ENCODE measurements around the gene SBF2. TPM values are rescaled to one million over a fixed set of nuclear protein-coding genes. Genes with fewer than 3 reads are reported as not detected.

SBF2 gene
- polyA plus RNA-seq, 1 experiment = 44.4 TPM

DNA sequence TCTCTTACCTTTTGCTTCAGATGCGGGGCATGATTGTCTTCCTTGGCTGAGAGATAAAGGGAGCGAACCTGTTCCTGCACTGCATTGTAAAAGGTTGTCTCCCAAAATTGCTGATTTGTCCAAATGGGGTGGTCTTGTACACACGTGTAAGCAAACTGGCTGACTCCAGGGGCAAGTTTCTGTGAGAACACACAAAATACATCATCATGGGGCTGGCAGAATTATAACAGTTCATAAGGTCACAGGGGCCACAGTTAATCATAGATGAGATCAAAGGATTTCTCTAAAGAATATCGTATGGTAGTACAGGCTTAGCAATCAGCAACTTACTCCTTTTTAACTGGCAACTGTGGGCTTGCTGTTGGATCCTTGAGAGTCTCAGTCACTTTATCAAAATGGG lies 435.8 kb downstream of the SBF2 start:
- Histone ChIP-seq H3K27me3 (ENCODE audit: control insufficient read depth, insufficient read depth, low read length) (no peaks in the 10 kb centered on the region), H3K27ac (ENCODE audit: low read depth, low read length) (no peak overlapping the region), H3K4me3 (ENCODE audit: low read depth, low read length) (no peak overlapping the region), H3K9me3 (ENCODE audit: control insufficient read depth, insufficient read depth, low read length) (no peaks in the 10 kb centered on the region)
- CTCF ChIA-PET = interaction anchor here (1.3 kb wide), 1 partner anchor 100 kb away, joined by 4 read pairs; no protein-coding TSS in a partner anchor
- no peak for DNase-seq (ENCODE audit: low read depth, low spot score)
- TF ChIP-seq, protein P1, sequence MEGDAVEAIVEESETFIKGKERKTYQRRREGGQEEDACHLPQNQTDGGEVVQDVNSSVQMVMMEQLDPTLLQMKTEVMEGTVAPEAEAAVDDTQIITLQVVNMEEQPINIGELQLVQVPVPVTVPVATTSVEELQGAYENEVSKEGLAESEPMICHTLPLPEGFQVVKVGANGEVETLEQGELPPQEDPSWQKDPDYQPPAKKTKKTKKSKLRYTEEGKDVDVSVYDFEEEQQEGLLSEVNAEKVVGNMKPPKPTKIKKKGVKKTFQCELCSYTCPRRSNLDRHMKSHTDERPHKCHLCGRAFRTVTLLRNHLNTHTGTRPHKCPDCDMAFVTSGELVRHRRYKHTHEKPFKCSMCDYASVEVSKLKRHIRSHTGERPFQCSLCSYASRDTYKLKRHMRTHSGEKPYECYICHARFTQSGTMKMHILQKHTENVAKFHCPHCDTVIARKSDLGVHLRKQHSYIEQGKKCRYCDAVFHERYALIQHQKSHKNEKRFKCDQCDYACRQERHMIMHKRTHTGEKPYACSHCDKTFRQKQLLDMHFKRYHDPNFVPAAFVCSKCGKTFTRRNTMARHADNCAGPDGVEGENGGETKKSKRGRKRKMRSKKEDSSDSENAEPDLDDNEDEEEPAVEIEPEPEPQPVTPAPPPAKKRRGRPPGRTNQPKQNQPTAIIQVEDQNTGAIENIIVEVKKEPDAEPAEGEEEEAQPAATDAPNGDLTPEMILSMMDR (IDR thresholded peaks at IDR 0.05; ENCODE audit: low read depth, low read length) = no peak
- POLR2A ChIA-PET = no interaction called here

DNA sequence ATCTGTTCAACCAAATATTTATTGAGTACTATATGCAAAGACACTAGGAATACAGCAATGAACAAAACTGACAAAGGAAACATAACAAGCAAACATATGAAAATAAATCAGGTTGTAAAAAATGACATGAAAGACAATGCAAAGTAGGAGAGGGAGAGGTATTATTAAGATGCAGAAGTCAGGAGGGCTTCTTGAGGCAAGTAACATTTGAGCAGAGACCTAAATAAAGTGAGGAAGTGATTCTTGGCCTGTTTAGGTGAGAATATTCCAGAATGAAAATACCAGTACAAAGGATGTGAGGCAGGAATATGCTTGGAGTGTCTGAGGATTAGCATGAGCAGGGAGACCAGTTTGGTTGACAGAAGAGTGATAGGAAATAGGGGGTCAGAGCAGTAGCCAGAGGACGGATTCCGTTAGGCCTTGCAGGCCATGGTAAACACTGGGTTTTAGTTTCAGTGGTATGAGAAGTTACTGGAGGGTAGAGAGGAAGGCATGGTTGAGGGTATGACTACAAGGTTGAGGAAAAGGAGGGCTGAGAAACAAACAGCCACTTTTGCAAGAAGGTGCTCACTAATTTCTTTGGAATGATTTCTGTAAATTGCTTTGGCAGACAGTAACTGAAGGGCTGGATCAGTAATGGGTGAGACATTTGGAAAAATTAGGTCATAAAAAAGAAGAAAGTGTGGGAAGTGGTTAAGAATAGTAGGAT lies 438.3 kb downstream of the SBF2 start:
- H3K27ac ChIP-seq (ENCODE audit: low read depth, low read length) = peak overlapping the region; percentile 31
- no peaks in the 10 kb centered on the region for H3K27me3 ChIP-seq (ENCODE audit: control insufficient read depth, insufficient read depth, low read length)
- H3K4me3 ChIP-seq (ENCODE audit: low read depth, low read length) = no peak overlapping the region
- H3K9me3 ChIP-seq (ENCODE audit: control insufficient read depth, insufficient read depth, low read length) = no peaks in the 10 kb centered on the region
- CTCF ChIA-PET = no interaction called here
- TF ChIP-seq, protein P1 (IDR thresholded peaks at IDR 0.05; ENCODE audit: low read depth, low read length) = no peak
- POLR2A ChIA-PET = interaction anchor here (0.6 kb wide), 1 partner anchor 68 kb away, joined by 3 read pairs; no protein-coding TSS in a partner anchor
- no peak for DNase-seq (ENCODE audit: low read depth, low spot score)

DNA sequence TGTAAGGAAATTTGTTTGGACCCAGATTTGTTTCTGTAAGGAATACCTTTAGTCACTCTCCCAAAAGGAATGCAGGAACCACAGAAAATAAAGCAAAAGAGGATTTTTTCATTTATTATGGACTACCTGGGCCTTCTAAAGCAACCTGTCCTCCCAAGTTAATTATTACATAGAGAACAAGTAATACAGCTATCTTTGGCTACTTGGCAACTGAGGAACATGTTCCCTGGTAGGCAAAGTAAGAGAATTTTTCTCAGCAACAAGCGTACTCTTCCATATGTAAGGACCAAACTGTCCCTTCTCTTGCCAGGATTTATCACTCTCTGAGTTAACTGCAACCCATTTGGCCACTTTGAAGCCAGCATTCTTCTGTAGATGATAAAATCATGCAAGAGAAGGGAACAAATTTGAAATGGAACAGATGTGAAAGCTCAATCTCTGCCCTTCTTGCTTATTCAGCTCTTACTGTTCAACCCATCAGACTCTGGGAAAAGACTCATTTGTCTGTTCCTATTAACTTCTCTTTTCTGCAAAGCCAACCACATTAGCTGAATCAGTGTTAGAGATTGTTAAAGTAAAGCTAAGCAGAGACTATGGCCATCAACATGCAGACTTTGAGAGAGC lies 440.0 kb downstream of the SBF2 start:
- no peak overlapping the region for H3K27ac ChIP-seq (ENCODE audit: low read depth, low read length)
- CTCF ChIA-PET = no interaction called here
- TF ChIP-seq, protein P1 (IDR thresholded peaks at IDR 0.05; ENCODE audit: low read depth, low read length) = no peak
- no peak for DNase-seq (ENCODE audit: low read depth, low spot score)
- H3K4me3 ChIP-seq (ENCODE audit: low read depth, low read length) = no peak overlapping the region
- POLR2A ChIA-PET = no interaction called here
- no peaks in the 10 kb centered on the region for H3K27me3 ChIP-seq (ENCODE audit: control insufficient read depth, insufficient read depth, low read length)
- H3K9me3 ChIP-seq (ENCODE audit: control insufficient read depth, insufficient read depth, low read length) = no peaks in the 10 kb centered on the region

DNA sequence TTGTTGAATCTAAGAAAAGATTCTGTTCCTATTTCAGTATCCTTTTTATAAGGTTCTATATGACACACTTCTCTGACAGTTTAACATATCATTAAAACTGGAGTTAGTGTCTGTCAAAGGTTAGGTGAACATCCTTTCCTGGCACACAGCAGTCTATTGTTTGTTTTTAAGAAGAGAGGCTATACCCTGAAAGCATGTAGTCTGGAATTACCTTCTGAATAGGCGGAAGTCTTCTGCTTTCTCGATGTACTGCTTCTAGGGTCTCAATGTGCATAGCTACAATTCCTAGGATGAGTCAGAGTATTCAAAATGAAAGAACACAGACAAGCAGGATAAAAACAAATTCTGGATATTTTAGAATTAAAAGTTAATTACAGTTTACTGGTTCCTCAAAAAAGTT lies 441.6 kb downstream of the SBF2 start:
- Histone ChIP-seq H3K9me3 (ENCODE audit: control insufficient read depth, insufficient read depth, low read length) (no peaks in the 10 kb centered on the region), H3K27ac (ENCODE audit: low read depth, low read length) (no peak overlapping the region), H3K4me3 (ENCODE audit: low read depth, low read length) (no peak overlapping the region), H3K27me3 (ENCODE audit: control insufficient read depth, insufficient read depth, low read length) (no peaks in the 10 kb centered on the region)
- POLR2A ChIA-PET = no interaction called here
- DNase-seq (ENCODE audit: low read depth, low spot score) = no peak
- TF ChIP-seq, protein P1 (IDR thresholded peaks at IDR 0.05; ENCODE audit: low read depth, low read length) = no peak
- CTCF ChIA-PET = no interaction called here

DNA sequence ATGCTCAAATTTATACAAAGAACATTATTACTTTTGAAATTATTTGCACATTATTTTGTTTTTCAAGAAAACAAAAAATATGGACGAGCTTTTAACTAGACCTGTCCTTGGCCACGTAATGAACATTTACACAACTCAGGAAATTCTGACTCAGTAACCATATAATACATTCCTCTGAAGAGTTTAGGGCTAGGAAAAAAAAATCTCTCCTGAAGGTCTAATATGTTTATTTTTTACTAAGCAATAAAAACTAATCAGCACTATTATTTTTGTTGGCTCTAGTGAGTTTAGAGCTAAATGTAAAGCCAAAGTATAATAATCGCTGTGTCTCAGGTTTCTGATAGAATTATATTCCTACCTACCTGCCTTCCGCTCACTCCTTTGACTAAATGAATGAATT lies 442.7 kb downstream of the SBF2 start:
- TF ChIP-seq, protein P1 (IDR thresholded peaks at IDR 0.05; ENCODE audit: low read depth, low read length) = no peak
- Histone ChIP-seq H3K27ac (ENCODE audit: low read depth, low read length) (no peak overlapping the region), H3K4me3 (ENCODE audit: low read depth, low read length) (no peak overlapping the region), H3K27me3 (ENCODE audit: control insufficient read depth, insufficient read depth, low read length) (no peaks in the 10 kb centered on the region), H3K9me3 (ENCODE audit: control insufficient read depth, insufficient read depth, low read length) (no peaks in the 10 kb centered on the region)
- ChIA-PET CTCF (interaction anchor here (0.6 kb wide), 1 partner anchor 9 kb away, joined by 3 read pairs; no protein-coding TSS in a partner anchor), POLR2A (no interaction called here)
- no peak for DNase-seq (ENCODE audit: low read depth, low spot score)

Data from AG04450 (cell line).